ENCODE results near the gene AUTS2. TPM values are rescaled to one million over a fixed set of nuclear protein-coding genes. Genes with fewer than 3 reads are reported as not detected.

Gene AUTS2
- total and polyA plus RNA-seq, 2 experiments from 2014 or later, result 32.0 to 91.0 TPM

DNA sequence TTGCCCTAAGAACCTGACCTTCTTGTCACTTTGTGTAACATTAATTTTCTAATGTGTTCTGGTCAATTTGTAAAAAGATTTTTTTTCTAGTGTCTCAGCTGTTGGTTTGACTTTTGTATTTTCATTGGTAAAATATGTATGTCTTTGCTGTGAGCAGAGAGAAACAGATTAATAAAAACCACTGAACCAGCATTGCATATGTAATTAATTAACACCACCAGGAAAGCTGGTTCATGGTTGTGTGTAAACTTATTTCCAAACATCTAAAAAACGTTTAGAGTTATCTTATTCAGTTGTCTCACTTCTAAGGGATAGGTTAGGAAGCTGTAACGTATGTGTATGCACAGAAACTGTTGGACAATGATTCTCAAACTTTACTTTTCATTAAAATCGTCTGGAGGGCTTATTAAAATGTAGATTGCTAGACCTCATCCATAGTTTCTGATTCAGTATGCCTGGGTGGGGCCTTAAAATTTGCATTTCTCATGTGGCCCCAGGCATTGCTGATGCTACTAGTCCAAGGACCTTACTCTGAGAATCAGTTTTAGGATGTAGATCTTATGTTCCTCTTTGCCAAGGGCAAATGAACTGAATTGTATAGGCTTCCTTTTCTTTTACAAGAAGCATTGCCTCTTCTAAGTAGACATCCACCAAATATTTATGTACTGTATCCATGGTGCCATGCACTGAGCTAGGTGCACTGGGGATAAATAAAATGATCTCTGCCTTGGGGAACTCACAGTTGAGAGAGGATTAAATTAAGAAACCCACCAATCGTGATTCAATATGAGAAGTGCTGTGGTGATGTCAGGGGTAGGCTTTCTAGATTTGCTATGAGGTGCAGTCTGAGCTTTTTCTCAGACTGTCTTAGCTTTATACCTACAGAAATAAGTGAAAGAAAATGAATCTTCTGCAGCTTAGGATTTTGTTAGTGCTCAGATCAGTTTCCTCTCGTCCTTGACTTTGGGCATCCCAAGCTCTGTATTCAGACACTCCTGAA is 98.7 kb downstream of the AUTS2 start:
- Histone ChIP-seq H3K27ac (ENCODE audit: low read depth) (no peak overlapping the region), H4K20me1 (replicated peaks; ENCODE audit: insufficient read depth) (no peaks in the 10 kb centered on the region), H3K4me3 (no peak overlapping the region), H3K9me2 (ENCODE audit: insufficient read depth) (no peaks in the 10 kb centered on the region), H2AFZ (no peak overlapping the region), H3K79me2 (replicated peaks; ENCODE audit: insufficient read depth) (no peaks in the 10 kb centered on the region), H3F3A (replicated peaks; ENCODE audit: low read depth) (no peaks in the 10 kb centered on the region), H3K4me1 (ENCODE audit: insufficient read depth) (no peaks in the 10 kb centered on the region), H3K4me2 (no peak overlapping the region), H3K36me3 (ENCODE audit: insufficient read depth) (no peaks in the 10 kb centered on the region), H3K27me3 (ENCODE audit: insufficient read depth) (no peaks in the 10 kb centered on the region)
- TF ChIP-seq POLR2AphosphoS5 (IDR thresholded peaks at IDR 0.05; ENCODE audit: low read depth) (no peak), ZNF114 (CRISPR knock-in tag; IDR thresholded peaks at IDR 0.05) (no peak), NANOG (IDR thresholded peaks at IDR 0.05; ENCODE audit: borderline replicate concordance) (no peak), ZNF462 (CRISPR knock-in tag; IDR thresholded peaks at IDR 0.05) (no peak), ZNF331 (CRISPR knock-in tag; IDR thresholded peaks at IDR 0.05; ENCODE audit: low read depth) (no peak), EZH2phosphoT487 (IDR thresholded peaks at IDR 0.05; ENCODE audit: unreplicated experiment) (no peak), CREB1 (CRISPR knock-in tag; IDR thresholded peaks at IDR 0.05; ENCODE audit: low read depth) (no peak), EZH2 (IDR thresholded peaks at IDR 0.05; ENCODE audit: low read depth, unreplicated experiment) (no peak), STAT1 (IDR thresholded peaks at IDR 0.05; ENCODE audit: unreplicated experiment) (no peak), JUNB (IDR thresholded peaks at IDR 0.05; ENCODE audit: unreplicated experiment) (no peak)
- TF ChIP-seq, protein P1, sequence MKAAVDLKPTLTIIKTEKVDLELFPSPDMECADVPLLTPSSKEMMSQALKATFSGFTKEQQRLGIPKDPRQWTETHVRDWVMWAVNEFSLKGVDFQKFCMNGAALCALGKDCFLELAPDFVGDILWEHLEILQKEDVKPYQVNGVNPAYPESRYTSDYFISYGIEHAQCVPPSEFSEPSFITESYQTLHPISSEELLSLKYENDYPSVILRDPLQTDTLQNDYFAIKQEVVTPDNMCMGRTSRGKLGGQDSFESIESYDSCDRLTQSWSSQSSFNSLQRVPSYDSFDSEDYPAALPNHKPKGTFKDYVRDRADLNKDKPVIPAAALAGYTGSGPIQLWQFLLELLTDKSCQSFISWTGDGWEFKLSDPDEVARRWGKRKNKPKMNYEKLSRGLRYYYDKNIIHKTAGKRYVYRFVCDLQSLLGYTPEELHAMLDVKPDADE (IDR thresholded peaks at IDR 0.05), result no peak
- TF ChIP-seq, protein P2, sequence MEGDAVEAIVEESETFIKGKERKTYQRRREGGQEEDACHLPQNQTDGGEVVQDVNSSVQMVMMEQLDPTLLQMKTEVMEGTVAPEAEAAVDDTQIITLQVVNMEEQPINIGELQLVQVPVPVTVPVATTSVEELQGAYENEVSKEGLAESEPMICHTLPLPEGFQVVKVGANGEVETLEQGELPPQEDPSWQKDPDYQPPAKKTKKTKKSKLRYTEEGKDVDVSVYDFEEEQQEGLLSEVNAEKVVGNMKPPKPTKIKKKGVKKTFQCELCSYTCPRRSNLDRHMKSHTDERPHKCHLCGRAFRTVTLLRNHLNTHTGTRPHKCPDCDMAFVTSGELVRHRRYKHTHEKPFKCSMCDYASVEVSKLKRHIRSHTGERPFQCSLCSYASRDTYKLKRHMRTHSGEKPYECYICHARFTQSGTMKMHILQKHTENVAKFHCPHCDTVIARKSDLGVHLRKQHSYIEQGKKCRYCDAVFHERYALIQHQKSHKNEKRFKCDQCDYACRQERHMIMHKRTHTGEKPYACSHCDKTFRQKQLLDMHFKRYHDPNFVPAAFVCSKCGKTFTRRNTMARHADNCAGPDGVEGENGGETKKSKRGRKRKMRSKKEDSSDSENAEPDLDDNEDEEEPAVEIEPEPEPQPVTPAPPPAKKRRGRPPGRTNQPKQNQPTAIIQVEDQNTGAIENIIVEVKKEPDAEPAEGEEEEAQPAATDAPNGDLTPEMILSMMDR (conservative IDR thresholded peaks at IDR 0.05; ENCODE audit: low read depth in 2 of 2), result no peak
- TF ChIP-seq, protein P3, sequence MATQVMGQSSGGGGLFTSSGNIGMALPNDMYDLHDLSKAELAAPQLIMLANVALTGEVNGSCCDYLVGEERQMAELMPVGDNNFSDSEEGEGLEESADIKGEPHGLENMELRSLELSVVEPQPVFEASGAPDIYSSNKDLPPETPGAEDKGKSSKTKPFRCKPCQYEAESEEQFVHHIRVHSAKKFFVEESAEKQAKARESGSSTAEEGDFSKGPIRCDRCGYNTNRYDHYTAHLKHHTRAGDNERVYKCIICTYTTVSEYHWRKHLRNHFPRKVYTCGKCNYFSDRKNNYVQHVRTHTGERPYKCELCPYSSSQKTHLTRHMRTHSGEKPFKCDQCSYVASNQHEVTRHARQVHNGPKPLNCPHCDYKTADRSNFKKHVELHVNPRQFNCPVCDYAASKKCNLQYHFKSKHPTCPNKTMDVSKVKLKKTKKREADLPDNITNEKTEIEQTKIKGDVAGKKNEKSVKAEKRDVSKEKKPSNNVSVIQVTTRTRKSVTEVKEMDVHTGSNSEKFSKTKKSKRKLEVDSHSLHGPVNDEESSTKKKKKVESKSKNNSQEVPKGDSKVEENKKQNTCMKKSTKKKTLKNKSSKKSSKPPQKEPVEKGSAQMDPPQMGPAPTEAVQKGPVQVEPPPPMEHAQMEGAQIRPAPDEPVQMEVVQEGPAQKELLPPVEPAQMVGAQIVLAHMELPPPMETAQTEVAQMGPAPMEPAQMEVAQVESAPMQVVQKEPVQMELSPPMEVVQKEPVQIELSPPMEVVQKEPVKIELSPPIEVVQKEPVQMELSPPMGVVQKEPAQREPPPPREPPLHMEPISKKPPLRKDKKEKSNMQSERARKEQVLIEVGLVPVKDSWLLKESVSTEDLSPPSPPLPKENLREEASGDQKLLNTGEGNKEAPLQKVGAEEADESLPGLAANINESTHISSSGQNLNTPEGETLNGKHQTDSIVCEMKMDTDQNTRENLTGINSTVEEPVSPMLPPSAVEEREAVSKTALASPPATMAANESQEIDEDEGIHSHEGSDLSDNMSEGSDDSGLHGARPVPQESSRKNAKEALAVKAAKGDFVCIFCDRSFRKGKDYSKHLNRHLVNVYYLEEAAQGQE (IDR thresholded peaks at IDR 0.05; ENCODE audit: unreplicated experiment), result no peak
- Mint-ChIP-seq H3K4me1 (peaks cover 10% of the 10 kb centered on the region; the same call in 2 of the 3 replicates), H3K27me3 (ENCODE audit: insufficient read depth, low read depth, poor library complexity) (no peaks in the 10 kb centered on the region), H3K9me3 (no peaks in the 10 kb centered on the region), H3K4me3 (no peak overlapping the region), H3K27ac (no peak overlapping the region), H3K36me3 (ENCODE audit: low read depth) (no peaks in the 10 kb centered on the region)
- DNase-seq (ENCODE audit: low spot score), result no peak
- ATAC-seq, result no peak

All from GM23338 (cell line).